Skeletal muscle cell (primary cell): ENCODE measurements around the gene DCAF15.
"Not testable (repeated sequence)": the region's sequence is repeated elsewhere in the genome, so short reads cannot be mapped to it uniquely, and the experiment has no call there.

Source experiments
- DNase-seq: peaks from one replicate; pipeline ENCODE4 v3.0.0-alpha.2; 2010; ENCODE audit warnings: low read depth
- H3K4me3 ChIP-seq: 2 replicates; pipeline ENCODE4 v1.5.1; 2011; ENCODE audit warnings: low read depth, mild to moderate bottlenecking, control low read depth, low read length, moderate library complexity

The DCAF15 gene

DNA sequence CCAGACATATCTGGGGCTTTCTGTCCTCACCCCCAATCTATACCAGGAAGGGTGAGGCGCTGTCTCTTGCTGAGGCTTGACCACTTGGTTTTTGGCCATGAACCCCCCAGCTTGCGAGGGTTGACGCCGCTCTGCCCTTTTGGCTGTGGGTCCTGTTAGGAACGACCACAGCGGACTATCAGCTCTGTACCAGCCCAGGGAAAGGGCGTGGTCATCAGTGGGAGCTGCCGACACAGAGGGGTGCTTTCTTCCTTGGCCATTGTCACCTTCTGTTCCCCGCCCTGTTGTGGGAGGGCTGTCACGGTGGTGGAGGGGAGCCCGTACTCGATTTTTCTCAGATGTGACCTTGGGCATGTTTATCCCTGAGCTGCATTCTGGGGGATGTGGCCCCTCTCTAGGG lies 5.7 kb downstream of the DCAF15 start:
- H3K4me3 ChIP-seq, result no peak overlapping the region
- no peak for DNase-seq

DNA sequence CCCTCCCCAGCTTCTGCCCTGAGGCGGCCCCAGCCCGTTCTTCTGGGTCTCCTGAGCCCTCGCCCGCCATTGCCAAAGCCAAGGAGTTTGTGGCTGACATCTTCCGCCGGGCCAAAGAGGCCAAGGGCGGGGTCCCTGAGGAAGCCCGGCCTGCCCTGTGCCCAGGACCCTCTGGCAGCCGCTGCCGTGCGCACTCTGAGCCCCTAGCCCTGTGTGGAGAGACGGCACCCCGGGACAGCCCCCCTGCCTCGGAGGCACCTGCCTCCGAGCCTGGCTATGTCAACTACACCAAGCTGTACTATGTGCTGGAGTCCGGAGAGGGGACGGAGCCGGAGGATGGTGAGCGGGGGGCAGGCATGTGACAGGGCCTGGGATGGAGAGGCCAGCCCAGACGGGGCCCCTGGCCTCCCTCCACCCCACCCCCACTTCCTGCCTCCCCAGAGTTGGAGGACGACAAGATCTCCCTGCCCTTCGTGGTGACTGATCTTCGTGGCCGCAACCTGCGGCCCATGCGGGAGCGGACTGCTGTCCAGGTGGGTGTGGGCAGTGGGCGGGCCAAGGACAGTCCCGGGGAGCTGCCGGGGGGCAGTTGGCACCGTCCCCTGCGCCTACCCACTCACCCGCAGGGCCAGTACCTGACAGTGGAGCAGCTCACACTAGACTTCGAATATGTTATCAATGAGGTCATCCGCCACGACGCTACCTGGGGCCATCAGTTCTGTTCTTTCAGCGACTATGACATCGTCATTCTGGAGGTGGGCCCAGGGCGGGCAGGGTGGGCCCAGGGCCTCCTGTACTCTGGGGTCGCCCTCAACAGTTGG lies 7.0 kb downstream of the DCAF15 start:
- DNase-seq, result no peak
- no peak overlapping the region for H3K4me3 ChIP-seq

DNA sequence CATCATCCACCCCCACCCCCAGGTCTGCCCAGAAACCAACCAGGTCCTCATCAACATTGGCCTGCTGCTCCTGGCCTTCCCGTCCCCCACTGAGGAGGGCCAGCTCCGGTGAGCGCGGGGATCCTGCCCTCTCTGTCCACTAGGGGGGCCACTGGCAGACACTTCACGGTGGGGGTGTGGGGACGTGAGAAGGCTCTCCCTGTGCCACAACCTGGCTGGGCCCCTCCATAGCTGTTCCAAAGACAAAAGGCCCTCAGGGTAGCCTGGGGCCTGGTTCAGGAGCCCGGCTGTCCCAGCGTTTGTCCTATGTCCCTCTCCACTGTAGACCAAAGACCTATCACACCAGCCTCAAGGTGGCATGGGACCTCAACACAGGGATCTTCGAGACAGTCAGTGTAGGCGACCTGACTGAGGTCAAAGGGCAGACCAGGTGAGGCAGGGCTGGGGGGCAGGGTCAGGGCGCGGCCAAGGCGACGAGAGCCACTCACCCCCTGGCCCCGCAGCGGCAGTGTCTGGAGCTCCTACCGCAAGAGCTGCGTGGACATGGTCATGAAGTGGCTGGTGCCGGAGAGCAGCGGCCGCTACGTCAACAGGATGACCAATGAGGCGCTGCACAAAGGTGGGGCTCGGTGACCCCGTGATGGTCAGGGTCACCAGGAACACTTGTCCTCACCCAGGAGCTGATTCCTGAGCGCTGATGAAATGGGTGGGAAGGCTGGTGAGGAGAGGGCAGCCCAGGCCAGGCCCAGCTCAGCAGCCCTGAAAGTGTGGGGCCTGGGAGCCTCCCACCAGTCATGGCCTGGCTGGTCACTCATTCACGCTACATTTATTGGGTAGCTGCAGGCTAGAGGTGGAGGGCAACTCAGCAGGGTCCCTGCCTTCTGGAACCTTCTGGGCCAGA lies 7.9 kb downstream of the DCAF15 start:
- DNase-seq, result no peak
- H3K4me3 ChIP-seq, result no peak overlapping the region

DNA sequence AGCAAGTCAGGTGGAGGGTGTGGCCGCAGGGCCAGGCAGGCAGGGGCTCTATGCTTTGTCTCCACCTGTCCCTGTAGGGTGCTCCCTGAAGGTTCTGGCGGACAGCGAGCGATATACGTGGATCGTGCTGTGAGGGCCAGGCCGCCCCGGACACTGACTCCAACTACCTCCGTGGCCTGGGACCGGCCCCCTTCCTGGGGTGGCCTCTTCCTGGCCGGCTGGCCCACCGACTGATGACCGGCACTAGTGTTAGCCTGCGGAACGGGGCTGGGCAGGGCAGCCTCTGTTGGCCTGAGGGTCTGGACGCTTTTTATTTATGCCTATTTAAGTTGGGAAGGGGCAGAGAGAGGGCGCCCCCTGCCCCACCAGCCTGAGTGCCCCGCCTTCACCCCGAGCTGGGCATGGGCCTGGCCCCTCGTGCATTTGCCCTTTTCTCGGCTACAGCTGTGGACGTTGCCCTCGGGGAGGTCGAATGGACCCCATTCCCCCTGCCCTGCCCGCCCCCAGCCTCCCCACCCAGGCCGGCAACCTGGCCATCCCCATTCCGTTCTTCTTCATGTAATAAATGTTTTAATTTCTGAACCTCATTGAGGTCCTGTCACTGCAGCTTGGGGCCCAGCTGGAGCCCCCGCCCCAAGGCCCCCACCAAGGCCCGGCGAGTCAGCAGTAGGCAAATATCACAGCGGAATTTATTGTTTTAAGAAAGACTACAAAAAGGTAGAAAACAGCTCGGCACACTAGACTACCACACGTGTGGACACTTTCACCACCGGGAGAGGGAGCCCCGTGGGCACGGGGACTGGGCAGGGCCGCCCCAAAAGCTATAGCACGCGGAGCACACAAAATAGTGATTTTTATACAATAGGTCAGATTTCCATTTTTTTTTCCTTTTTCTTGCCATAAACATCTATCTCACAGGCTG lies 8.8 kb downstream of the DCAF15 start:
- no peak overlapping the region for H3K4me3 ChIP-seq
- DNase-seq, result no peak

DNA sequence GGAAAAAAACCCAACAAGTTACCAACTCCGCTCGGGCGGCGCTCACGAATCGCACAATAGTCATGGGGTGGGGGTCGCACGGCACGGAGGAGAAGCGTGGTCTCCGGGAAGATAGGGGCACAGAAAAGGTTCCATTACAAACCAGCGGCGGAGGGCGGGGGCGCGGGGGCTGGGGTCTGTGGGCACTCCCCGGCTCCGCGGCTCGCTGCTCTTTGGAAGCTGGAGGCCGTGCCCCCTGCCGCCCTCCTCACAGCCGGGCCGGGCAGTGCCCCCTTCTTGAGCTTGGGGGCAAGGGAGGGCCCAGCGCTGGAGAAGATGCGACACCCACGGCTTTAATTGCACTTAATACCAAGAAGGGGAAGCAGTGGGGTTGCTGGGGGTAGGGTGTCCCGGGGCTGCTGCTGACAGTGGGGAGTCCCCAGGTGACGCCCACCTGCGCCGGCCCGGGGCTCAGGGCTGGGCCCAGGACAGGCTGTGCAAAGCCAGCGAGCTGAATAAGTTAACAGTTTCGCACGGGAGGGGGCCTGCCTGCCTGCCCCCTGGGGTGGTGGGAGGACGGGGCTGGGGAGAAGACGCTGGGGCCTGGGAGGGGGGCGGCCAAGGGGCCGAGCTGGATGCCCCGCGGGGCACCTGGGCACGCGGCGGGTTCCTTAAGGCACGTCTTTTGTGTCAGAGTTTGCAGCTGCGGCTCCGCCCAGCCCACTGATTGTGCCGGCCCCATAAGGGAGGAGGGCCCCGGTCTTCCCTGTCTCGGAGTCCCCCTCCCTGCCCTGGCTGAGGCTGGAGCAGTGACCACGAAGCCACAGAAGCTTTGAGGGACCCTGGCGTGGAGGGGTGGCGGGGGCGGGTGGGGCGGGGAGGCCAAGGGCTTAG lies 9.8 kb downstream of the DCAF15 start:
- H3K4me3 ChIP-seq, result no peak overlapping the region
- no peak for DNase-seq

DNA sequence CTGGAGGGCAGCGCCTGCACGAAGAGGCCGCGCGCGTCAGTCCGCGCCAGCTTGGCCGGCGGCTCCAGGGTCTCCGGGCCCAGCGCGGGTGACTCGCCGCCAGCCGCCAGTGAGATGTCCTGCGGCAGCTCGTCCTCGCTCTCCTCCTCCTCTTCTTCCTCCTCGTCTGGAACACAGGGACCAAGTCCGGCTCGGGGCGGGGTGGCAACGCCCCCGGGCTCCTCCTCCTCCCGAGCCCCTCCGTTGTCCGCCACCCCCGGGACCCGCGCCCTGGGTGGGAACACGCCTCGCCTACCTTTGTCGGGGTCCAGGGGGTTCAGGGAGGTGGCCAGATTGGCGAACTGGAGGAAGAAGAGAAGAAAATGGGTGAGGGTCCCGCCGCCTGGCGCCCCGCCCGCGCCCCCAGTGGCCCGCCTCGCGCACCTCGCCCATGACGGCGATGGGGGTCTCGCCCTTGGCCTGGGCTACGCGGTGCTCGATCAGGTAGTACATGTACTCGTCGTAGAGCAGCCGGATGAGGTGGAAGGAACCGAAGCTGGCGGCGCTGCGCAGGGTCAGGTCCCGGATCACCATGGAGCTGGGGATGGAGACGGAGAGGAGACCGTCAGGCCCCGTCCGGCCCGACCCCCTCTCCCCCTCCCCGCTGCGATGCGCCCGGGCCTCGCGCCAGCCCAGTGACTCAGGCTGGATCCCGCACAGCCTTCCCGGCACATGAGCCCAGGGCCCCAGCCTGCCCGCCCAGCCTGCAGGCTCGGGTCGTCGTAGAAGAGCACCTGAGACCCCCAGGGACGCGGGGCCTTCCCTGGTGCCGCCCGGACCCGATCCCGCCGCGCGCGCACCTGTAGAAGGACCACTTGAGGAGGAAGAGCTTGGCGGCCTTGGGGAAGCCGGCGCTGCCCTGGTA lies 10.6 kb downstream of the DCAF15 start:
- DNase-seq, result no peak
- H3K4me3 ChIP-seq, result peak overlapping the region; percentile 9

DNA sequence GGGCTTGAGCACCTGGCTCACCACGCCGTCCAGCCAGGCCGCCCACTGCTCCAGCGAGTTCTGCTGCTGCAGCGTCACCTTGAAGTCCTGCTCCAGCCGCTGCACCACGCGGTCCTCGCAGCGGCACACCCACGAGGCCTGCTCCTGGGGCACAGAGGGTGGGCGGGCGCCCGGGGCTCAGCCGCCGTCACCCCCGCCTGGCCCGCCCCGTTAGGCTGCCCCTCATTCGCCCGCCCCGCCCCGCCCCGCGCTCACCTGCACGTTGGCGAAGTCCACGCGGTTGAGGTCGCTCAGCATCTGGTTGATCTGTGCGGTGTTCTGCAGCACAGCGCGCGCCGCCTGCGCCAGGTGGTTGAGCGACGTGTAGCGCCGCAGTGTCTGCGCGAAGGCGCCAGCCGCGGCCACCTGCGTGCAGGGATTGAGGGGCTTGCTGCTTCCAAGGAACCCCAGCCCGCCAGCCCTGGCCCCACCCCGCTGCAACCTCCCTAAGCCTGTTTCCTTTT lies 11.3 kb downstream of the DCAF15 start:
- no peak for DNase-seq
- no peak overlapping the region for H3K4me3 ChIP-seq

DNA sequence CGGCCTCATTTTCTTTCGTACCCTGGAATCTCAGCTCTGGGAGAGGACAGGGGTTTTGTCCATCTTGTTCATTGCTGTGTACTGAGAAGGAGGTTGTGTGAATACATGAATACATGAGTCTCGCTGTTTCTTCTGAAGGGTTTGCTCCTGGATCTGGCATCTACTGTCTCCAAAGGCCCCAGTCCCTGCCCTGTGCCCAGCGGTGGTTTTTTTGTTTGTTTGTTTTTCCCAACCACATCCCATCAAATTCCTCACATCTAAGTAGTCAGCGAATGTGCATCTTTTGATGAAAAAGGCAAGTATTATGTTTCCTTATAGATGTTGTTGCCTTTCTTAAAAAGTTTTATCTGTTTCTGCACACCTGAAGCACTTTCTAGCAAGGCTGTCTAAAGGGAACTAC lies 12.5 kb downstream of the DCAF15 start:
- DNase-seq, result peak; percentile 17
- H3K4me3 ChIP-seq, result no peak overlapping the region

DNA sequence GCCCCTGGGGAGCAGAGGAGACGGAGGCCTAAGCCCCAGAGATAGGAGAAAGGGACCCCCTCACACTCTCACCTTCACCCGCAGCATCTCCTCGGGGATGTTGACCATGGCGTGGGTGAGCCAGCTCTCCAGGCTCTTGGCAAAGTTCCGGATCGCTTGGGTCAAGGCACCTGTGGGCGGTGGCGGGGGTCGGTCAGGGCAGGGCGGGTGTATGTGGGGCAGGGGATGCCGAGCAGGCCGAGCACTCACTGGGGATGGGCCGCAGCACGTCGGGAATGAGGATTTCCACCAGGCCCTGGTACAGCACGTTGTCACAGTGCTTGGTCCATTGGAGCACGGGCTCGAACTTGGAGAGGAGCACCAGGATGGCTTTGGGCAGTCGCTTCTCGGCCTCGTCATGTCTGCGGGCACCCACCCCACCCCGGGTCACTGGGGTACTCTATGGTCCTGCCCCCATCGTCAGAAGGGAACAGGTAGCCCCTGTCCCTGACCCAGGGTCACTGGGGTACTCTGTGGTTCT lies 13.1 kb downstream of the DCAF15 start:
- no peak overlapping the region for H3K4me3 ChIP-seq
- no peak for DNase-seq

DNA sequence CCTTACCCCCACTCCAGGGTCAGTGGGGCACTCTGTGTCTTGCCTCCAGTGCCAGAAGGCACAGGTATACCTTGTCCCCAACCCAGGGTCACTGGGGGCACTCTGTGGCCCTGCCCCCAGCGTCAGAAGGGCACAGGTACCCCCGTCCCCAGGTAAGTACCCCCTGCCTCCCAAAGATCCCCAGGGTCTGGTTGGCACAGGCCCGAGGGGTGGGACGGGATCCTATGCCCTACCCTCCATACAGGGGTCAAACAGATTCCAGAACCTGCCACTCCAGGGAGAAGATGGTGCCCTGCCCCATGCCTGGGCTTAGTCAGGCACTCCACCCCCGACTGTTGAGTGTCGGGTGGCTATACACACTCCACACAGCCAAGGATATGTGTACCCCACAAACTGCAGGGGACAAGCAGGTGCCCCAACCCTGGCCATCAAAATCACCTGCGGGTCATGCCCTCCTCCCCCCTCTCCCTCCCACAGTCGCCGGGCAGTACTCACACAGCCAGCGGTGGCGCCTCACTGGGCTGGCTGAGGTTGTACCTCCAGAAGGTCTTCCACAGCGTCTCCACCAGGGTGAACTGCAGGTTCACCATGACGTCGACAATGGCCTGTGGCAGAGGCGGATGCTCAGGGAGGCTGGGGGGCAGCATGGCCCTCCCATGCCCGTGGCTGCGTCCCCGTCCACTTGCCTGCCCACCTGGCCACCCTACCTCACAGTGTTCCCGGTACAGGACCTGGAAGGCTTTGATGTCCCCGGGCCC lies 13.8 kb downstream of the DCAF15 start:
- no peak for DNase-seq
- no peak overlapping the region for H3K4me3 ChIP-seq

DNA sequence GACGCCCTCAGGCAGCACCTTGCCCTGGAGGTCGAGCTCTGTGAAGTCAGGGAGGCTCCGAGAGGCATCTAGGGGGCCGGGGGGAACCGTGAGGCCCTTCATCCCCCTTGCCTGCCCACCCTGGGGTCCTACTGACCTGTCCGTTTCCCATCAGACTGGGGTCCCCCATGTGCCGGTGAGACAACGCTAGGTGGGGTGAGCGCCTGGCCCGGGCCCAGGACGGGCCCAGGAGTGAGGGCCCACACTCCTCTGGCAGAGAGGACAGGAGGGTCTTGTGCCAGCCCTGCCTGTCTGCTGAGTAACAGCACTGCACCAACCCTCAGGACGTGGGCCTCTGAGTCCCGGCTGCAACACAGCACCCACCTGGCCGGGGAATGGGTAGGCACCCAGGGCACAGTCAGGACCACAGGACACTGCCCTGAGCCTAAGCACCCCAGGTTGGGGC lies 14.4 kb downstream of the DCAF15 start:
- no peak for DNase-seq
- H3K4me3 ChIP-seq, result no peak overlapping the region

DNA sequence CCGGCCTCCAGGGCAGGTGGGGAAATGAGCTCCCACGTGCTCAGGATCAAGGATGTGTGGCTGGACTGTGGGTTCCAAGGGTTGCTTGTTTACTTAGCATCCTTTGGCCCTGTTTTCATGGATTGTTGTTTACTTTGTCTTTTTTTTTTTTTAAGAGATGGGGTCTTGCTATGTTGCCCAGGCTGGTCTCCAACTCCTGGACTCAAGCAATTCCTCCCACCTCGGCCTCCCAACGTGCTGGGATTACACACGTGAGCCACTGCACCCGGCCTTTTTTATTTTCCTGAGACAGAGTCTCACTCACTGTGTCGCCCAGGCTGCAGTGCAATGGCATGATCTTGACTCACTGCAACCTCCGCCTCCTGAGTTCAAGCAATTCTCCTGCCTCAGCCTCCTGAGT lies 14.9 kb downstream of the DCAF15 start:
- H3K4me3 ChIP-seq, DNase-seq: not testable (repeated sequence)

DNA sequence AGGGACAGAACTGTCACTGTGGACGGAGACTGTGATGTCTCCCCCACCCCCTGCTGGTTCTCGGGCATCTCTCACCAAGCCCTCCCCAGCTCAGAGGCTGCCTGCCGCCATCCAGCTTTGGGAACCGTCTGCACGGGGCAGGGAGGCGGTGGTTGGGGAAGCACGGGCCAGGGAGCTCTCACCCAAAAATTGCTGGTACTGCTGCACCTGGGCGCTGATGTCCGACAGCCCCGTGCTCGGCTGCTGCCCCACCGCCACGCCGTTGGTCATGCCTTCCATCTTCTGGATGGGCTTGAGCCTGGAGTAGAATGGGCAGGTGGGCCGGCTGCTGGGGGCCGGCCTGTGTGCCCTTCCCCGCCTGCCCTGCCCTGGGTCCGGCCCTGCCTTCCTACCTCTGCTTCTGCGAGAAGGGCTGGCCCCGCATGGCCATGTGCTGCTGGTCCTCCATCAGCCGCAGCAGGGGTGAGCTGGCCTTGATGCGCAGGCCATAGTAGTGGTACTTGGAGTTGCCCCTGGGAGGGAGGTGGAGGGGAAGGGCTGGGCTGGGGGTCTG lies 16.1 kb downstream of the DCAF15 start:
- no peak for DNase-seq
- H3K4me3 ChIP-seq, result no peak overlapping the region

DNA sequence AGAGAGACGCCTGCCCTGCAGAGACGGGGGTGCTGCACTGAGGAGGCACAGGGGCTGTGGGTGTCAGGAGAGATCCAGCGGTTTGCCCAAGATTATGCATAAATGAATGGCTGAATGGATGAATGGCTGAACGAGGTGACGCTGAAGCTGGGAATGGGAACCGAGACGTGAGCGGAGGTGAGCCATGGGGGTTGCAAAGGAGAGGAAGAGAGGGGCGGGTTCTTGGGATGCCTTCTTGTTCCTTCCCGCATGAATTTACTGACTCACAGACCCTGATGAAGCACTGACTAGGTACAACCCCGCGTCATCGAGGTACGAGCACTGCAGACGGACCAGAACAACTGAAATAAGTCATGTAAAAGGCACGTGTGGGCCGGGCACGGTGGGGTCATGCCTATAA lies 16.7 kb downstream of the DCAF15 start:
- H3K4me3 ChIP-seq, result no peak overlapping the region
- DNase-seq, result no peak

DNA sequence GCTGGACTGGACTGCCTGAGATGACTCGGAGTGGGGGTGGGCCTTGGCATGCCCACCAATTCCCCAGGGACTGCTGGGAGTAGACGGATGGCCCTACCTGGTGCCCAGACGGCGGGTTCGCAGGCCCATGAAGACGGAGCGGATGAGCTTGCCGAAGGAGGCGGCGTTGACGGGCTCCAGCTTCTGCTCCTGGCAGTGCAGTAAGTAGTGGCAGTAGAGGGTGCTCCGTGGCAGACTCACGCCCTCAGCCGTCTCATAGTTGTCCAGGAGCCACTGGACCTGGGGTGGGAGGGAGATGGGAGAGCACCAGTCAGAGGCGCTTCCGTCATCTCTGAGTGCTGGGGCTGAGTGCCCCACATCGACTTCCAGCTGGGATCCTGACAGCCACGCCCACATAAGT lies 17.6 kb downstream of the DCAF15 start:
- no peak overlapping the region for H3K4me3 ChIP-seq
- DNase-seq, result no peak

DNA sequence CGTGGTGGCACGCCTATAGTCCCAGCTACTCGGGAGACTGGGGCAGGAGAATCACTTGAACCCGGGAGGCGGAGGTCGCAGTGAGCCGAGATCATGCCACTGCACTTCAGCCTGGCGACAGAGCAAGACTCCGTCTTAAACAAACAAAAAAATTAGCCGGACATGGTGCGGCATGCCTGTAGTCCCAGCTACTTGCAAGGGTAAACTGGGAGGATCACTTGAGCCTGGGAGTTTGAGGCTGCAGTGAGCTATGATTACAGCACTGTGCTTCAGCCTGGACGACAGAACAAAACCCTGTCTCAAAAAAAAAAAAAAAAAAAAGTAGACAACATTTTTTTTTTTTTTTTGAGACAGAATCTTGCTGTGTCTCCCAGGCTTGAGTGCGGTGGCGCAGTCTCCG lies 19.6 kb downstream of the DCAF15 start:
- not testable (repeated sequence) for DNase-seq, H3K4me3 ChIP-seq
